HepG2 (cell line): Measurements from ENCODE around the gene VWA3A. TPM values are rescaled to one million over a fixed set of nuclear protein-coding genes. Genes with fewer than 3 reads are reported as not detected.

ENCODE experiments used
- ADNP ChIP-seq: sonication (generic); formaldehyde crosslinking; IDR thresholded peaks from 2 replicates; pipeline ENCODE4 v1.4.0; 2020; ENCODE audit warnings: missing genetic modification reagents
- ARID5B ChIP-seq: IDR thresholded peaks from 2 replicates; pipeline ENCODE4 v1.4.0; 2020; ENCODE audit warnings: mild to moderate bottlenecking, missing genetic modification reagents
- HHEX ChIP-seq: IDR thresholded peaks from 2 replicates; pipeline ENCODE4 v1.6.1; 2016; ENCODE audit warnings: control low read depth
- HNF4A ChIP-seq: sonication (generic); formaldehyde crosslinking; IDR thresholded peaks from 2 replicates; pipeline ENCODE4 v1.4.0; 2020; ENCODE audit warnings: missing genetic modification reagents
- HNF4G ChIP-seq, 2 experiments: sonication (generic) in 1 of 2; formaldehyde crosslinking in 1 of 2; IDR thresholded peaks; 2 replicates each; pipeline versions ENCODE4 v1.4.0 to v1.6.1; 2011 to 2020; ENCODE audit warnings: borderline replicate concordance in 2 of 2, low read depth in 2 of 2, mild to moderate bottlenecking in 2 of 2, low read length in 1 of 2, missing genetic modification reagents in 1 of 2, moderate library complexity in 1 of 2
- MBD4 ChIP-seq: IDR thresholded peaks from 2 replicates; pipeline ENCODE4 v1.6.1; 2012; ENCODE audit warnings: low read length, inconsistent platforms, borderline replicate concordance
- MED13 ChIP-seq: sonication (generic); formaldehyde crosslinking; IDR thresholded peaks from 2 replicates; pipeline ENCODE4 v1.5.0; 2020; ENCODE audit warnings: missing genetic modification reagents
- MTF2 ChIP-seq: sonication (generic); formaldehyde crosslinking; IDR thresholded peaks from 2 replicates; pipeline ENCODE4 v1.5.0; 2020; ENCODE audit warnings: missing genetic modification reagents, borderline replicate concordance
- NR0B2 ChIP-seq: sonication (generic); formaldehyde crosslinking; IDR thresholded peaks from 2 replicates; pipeline ENCODE4 v1.4.0; 2020; ENCODE audit warnings: mild to moderate bottlenecking, missing genetic modification reagents
- RARA ChIP-seq: IDR thresholded peaks from 2 replicates; pipeline ENCODE4 v1.6.1; 2016; ENCODE audit warnings: missing genetic modification reagents, missing compliant biosample characterization
- RBM39 ChIP-seq: fragments of 200-400 bp; formaldehyde crosslinking; IDR thresholded peaks from one replicate; pipeline ENCODE4 v1.6.1; 2018; ENCODE audit warnings: antibody characterized with exemption, mild to moderate bottlenecking, low read depth, low read length; ENCODE audit not compliant: poor library complexity, severe bottlenecking
- RORA ChIP-seq: sonication (generic); formaldehyde crosslinking; IDR thresholded peaks from 2 replicates; pipeline ENCODE4 v1.5.0; 2020; ENCODE audit warnings: mild to moderate bottlenecking, missing genetic modification reagents, moderate library complexity
- ZBED4 ChIP-seq: sonication (generic); formaldehyde crosslinking; IDR thresholded peaks from 2 replicates; pipeline ENCODE4 v1.4.0; 2020; ENCODE audit warnings: missing genetic modification reagents, borderline replicate concordance
- ZKSCAN5 ChIP-seq: sonication (generic); formaldehyde crosslinking; IDR thresholded peaks from 2 replicates; pipeline ENCODE4 v1.5.1; 2020; ENCODE audit warnings: mild to moderate bottlenecking, missing genetic modification reagents
- ZNF121 ChIP-seq: sonication (generic); formaldehyde crosslinking; IDR thresholded peaks from 2 replicates; pipeline ENCODE4 v1.5.0; 2020; ENCODE audit warnings: mild to moderate bottlenecking, missing genetic modification reagents
- ZNF256 ChIP-seq: sonication (generic); formaldehyde crosslinking; conservative IDR thresholded peaks from 2 replicates; pipeline ENCODE4 v1.4.0; 2020; ENCODE audit warnings: missing genetic modification reagents
- ZNF343 ChIP-seq: sonication (generic); formaldehyde crosslinking; IDR thresholded peaks from 2 replicates; pipeline ENCODE4 v1.4.0; 2020; ENCODE audit warnings: mild to moderate bottlenecking, missing genetic modification reagents
- ZNF432 ChIP-seq: sonication (generic); formaldehyde crosslinking; IDR thresholded peaks from 2 replicates; pipeline ENCODE4 v1.5.0; 2020; ENCODE audit warnings: missing genetic modification reagents, mild to moderate bottlenecking, borderline replicate concordance
- ZNF441 ChIP-seq: sonication (generic); formaldehyde crosslinking; IDR thresholded peaks from 2 replicates; pipeline ENCODE4 v1.7.0; 2021; ENCODE audit warnings: missing genetic modification reagents, borderline replicate concordance
- ZNF570 ChIP-seq: sonication (generic); formaldehyde crosslinking; IDR thresholded peaks from 2 replicates; pipeline ENCODE4 v1.4.0; 2020; ENCODE audit warnings: mild to moderate bottlenecking, missing genetic modification reagents, borderline replicate concordance
- ZNF670 ChIP-seq: sonication (generic); formaldehyde crosslinking; IDR thresholded peaks from 2 replicates; pipeline ENCODE4 v1.8.0; 2022; ENCODE audit warnings: mild to moderate bottlenecking, missing genetic modification reagents, borderline replicate concordance
- ZSCAN12 ChIP-seq: sonication (generic); formaldehyde crosslinking; IDR thresholded peaks from 2 replicates; pipeline ENCODE4 v1.9.0; 2021; ENCODE audit warnings: mild to moderate bottlenecking, missing genetic modification reagents
- polyA plus RNA-seq, 8 experiments: library from polyadenylated mRNA; depleted of rRNA in 3 of 8; stranded (reverse) in 7 of 8; unstranded in 1 of 8; fragments of >200 nt; fragmentation: Illumina TruSeq in 4 of 8; extraction: Trizol in 4 of 8; gene quantifications; 2 replicates each; pipeline versions ENCODE4 v1.2.1 to v1.2.3, GENCODE V29; 2011 to 2016; ENCODE audit warnings: low read depth in 4 of 8, missing spikeins in 1 of 8, mixed read lengths in 1 of 8; ENCODE audit not compliant: insufficient read depth in 1 of 8
- total RNA-seq, 5 experiments: library from RNA; depleted of rRNA; stranded (reverse); fragments of >200 nt; fragmentation: Illumina TruSeq; extraction: Trizol; gene quantifications; 2 replicates each; pipeline ENCODE4 v1.2.3, GENCODE V29; 2016; ENCODE audit warnings: low read depth in 1 of 5

The VWA3A gene
- total and polyA plus RNA-seq, 2 of the 13 experiments (the other 11 are each of a cell fraction or from before 2014, with no cell fraction given): 0.03 to 0.07 TPM

GRCh38 chr16:22191532-22192260 is 99.4 kb downstream of the VWA3A start (continued):
- no peak for TF ChIP-seq ARID5B (CRISPR knock-in tag)
- TF ChIP-seq MED13: no peak; the same call in 1 of the 2 replicates
- TF ChIP-seq ZNF256 (CRISPR knock-in tag): 0 out of 2 replicates have a peak, but pooled peaks have one; percentile 11
- TF ChIP-seq NR0B2: no peak
- TF ChIP-seq ZNF343: no peak
- no peak for TF ChIP-seq ZNF441 (CRISPR knock-in tag)
- no peak for TF ChIP-seq HNF4G (IDR thresholded peaks at IDR 0.05; ENCODE audit: borderline replicate concordance, low read depth, low read length)
- no peak for TF ChIP-seq HNF4G (CRISPR knock-in tag; IDR thresholded peaks at IDR 0.05; ENCODE audit: borderline replicate concordance, low read depth)
- TF ChIP-seq ADNP (CRISPR knock-in tag): no peak
- TF ChIP-seq ZSCAN12 (CRISPR knock-in tag): no peak; the same call in 1 of the 2 replicates
- no peak for TF ChIP-seq ZNF670 (CRISPR knock-in tag)
- no peak for TF ChIP-seq RORA
- no peak for TF ChIP-seq MBD4
- TF ChIP-seq ZBED4: no peak
- TF ChIP-seq ZNF121: 0 out of 2 replicates have a peak, but pooled peaks have one; percentile 1
- 0 out of 2 replicates have a peak, but pooled peaks have one; percentile 8 for TF ChIP-seq HHEX (CRISPR knock-in tag)
- no peak for TF ChIP-seq RBM39
- no peak for TF ChIP-seq RARA
- no peak for TF ChIP-seq ZKSCAN5 (CRISPR knock-in tag)
- no peak for TF ChIP-seq HNF4A
- TF ChIP-seq MTF2 (CRISPR knock-in tag): no peak
- TF ChIP-seq ZNF432 (CRISPR knock-in tag): no peak
- no peak for TF ChIP-seq ZNF570
